ENCODE measurements around the gene ADD3.

DNA sequence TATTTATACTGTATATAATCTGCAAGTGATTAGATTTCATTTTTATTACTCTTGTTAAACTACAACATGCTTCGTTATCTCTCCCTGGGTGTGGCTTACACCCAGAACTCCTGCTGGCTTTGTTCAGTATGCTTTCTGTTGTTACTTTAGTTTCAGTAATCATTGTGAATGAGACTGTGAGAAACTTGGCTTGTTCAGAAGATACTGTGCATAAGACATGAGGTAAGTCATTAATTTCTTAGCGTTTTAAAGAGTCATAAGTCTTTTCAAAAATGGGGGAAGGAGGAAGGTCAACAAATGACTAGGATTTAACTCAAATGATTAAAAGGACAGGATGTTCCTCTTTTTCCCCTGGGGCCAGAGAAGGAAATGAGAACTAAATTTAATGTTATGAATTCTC is 11.6 kb upstream of the ADD3 start:
- no peak for TF ChIP-seq POLR2A (IDR thresholded peaks at IDR 0.05)
- TF ChIP-seq, protein P1, sequence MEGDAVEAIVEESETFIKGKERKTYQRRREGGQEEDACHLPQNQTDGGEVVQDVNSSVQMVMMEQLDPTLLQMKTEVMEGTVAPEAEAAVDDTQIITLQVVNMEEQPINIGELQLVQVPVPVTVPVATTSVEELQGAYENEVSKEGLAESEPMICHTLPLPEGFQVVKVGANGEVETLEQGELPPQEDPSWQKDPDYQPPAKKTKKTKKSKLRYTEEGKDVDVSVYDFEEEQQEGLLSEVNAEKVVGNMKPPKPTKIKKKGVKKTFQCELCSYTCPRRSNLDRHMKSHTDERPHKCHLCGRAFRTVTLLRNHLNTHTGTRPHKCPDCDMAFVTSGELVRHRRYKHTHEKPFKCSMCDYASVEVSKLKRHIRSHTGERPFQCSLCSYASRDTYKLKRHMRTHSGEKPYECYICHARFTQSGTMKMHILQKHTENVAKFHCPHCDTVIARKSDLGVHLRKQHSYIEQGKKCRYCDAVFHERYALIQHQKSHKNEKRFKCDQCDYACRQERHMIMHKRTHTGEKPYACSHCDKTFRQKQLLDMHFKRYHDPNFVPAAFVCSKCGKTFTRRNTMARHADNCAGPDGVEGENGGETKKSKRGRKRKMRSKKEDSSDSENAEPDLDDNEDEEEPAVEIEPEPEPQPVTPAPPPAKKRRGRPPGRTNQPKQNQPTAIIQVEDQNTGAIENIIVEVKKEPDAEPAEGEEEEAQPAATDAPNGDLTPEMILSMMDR (IDR thresholded peaks at IDR 0.05), result no peak

Data from Peyer's patch (tissue), 4 donors.